ENCODE measurements around the gene GMIP.

DNA sequence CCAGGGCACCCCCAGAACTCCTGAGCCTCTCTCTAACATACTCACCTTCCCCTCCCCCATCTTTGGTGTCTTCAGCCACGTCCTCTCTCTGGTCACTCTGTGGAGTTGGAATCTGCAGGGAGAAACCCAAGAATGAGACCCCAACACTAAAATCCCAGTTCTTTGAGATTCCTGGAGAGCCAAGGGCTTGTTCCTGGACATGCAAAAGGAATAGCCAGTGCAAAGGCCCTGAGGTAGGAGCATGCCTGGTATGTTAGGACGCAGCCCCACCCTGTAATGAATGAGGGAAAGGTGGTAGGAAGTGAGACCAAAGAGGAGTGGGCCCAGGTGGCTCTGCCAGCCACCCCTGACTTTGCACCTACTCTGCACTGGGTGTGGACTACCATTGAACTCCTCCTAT is 13.0 kb downstream of the GMIP start:
- TF ChIP-seq POLR2A (IDR thresholded peaks at IDR 0.05) (no peak), CTCF (IDR thresholded peaks at IDR 0.05) (no peak)

All from vagina (tissue), 2 donors.